Bronchus fibroblast of lung (primary cell): ENCODE data around the gene DOK5. TPM values are rescaled to one million over a fixed set of nuclear protein-coding genes. Genes with fewer than 3 reads are reported as not detected.

Source experiments
- total RNA-seq: library from RNA; depleted of rRNA; stranded (reverse); fragments of >200 nt; gene quantifications from 2 replicates; pipeline ENCODE4 v1.2.3, GENCODE V29; 2015

DOK5 gene
- total RNA-seq = 7.2 and 9.8 TPM in 2 replicates

GRCh38 chr20:54475334-54476168, at the start of gene DOK5:
Gene DOK5, plus strand, starts transcription at chr20:54475593. Its CDS starts 354 bp downstream, at chr20:54475947.

